Measurements from ENCODE around the gene P2RX6. TPM values are rescaled to one million over a fixed set of nuclear protein-coding genes. Genes with fewer than 3 reads are reported as not detected.
"Not testable (repeated sequence)": the region's sequence is repeated elsewhere in the genome, so short reads cannot be mapped to it uniquely, and the experiment has no call there.

The P2RX6 gene
- total and polyA plus RNA-seq, 7 experiments from 2014 or later = 0.15 to 1.7 (median 0.65) TPM; not detected in 1

DNA sequence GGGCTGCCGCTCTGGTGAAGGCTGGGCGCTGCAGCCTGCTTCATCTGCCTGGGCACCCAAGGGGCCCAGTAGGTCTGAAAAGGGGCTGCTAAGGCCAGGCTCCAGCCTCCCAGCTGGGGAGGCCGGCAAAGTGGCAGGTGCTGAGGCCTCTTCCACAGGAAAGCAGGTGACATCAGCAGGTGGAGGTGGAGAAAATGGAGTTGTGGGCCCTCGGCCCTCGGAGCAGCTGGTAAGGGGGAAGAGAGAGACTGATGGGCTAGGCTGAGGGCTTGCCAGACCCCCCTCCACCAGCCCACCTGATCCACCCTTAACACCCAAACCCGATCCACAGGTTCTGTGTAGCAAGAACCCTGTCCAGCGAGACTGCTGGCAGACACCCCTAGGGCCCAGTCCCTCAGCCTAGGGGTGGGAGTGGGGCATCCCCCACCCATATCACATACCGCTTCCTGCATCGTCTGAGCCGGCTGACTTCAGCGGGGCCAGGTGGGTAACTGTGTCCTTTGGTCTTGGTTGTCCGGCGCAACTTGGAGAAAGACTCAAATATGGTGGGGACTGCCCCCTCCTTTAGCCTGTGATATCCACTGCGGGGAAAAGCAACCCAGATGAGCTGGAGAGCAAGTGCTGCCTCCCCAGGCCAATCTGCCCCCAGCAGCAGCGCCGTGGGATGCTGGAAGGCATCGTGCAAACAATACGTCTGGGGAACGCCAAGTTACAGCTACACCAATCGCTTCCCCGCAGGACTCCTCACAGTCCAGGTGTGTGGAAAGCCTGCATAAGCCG, 14.6 kb upstream of the P2RX6 start:
- peak overlapping the region; percentile 79 for H3K4me3 ChIP-seq (ENCODE audit: low read length)
- peak overlapping the region; percentile 98 to 100 (median 99) for H3K27ac Mint-ChIP-seq
- H3K36me3 Mint-ChIP-seq = peaks cover 0 to 4% (median 4%) of the 10 kb centered on the region in 5 donors
- peak overlapping the region; percentile 94 for H3K27ac ChIP-seq (ENCODE audit: low read depth, low read length)
- H3K4me1 Mint-ChIP-seq = peaks cover 14 to 36% (median 20%) of the 10 kb centered on the region in 7 donors
- POLR2A ChIA-PET = interaction anchor here (0.9 to 4.6 kb wide), 5 partner anchors 10 to 629 kb away, joined by 3 to 59 read pairs (median 5); partner anchors contain the start of genes LZTR1 and YDJC
- H3K27me3 Mint-ChIP-seq = no peaks in the 10 kb centered on the region
- no peak for ATAC-seq
- peaks cover 0 to 4% (median 0%) of the 10 kb centered on the region in 11 donors for H3K9me3 Mint-ChIP-seq
- DNase-seq = no peak
- H3K4me3 Mint-ChIP-seq = peak overlapping the region; percentile 94 to 99 (median 96)
- H3K27me3 ChIP-seq (ENCODE audit: control insufficient read depth in 2 of 2, insufficient read depth in 2 of 2, low read length in 2 of 2) = no peaks in the 10 kb centered on the region
- CTCF ChIA-PET = interaction anchor here (1.0 kb wide), 1 partner anchor 41 kb away, joined by 3 read pairs; no protein-coding TSS in a partner anchor
- peaks cover 0 to 52% (median 3%) of the 10 kb centered on the region in 3 experiments for H3K36me3 ChIP-seq (ENCODE audit: control insufficient read depth in 2 of 3, insufficient read depth in 3 of 3, low read length in 3 of 3)
- peaks cover 24 to 26% of the 10 kb centered on the region in 2 donors for H3K4me1 ChIP-seq (ENCODE audit: control insufficient read depth in 2 of 2, insufficient read depth in 2 of 2, low read length in 2 of 2)
- intact Hi-C loops (cut with micrococcal nuclease) = loop anchor here (2.0 to 10.0 kb wide), 7 partner anchors 18 to 1878 kb away; partner anchors contain the start of genes DGCR2 (in 1 of the 2), HIRA (in 1 of the 2), LZTR1 (in 1 of the 2) and MRPL40 (in 1 of the 2)
- no peaks in the 10 kb centered on the region for H3K9me3 ChIP-seq (ENCODE audit: control insufficient read depth in 2 of 3, low read length in 3 of 3)

DNA sequence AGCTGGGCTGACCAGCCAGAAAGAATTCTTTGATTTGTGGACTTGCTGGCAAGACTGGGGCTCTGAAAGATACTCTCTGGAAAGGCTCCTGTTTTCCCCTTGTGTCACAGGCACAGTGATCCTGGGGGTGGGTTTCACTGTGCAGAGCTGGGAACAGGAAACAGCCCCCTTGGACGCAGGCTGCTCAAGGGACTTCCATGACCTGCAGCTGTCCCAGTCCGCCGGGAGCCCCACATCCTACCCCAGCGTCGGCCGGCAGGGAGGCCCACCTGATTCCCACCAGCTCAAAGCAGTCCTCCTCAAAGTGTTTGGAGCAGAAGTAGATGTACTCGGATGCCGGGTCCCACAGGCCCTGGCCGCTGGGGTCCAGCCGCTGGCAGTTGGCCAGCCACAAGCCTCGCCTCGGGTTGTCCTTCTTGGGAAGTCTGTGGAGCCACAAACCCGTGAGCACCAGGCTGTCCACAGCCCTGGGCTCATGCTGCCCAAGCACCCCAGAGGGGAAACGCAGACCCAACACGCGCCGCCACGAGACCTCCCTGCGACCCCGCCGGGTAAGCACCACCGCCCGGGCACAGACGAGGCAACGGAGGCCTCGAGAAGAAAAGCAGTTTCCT, 13.9 kb upstream of the P2RX6 start:
- intact Hi-C loops (cut with micrococcal nuclease) = loop anchor here (2.0 to 10.0 kb wide), 7 partner anchors 18 to 1879 kb away; partner anchors contain the start of genes DGCR2 (in 1 of the 2), HIRA (in 1 of the 2), LZTR1 (in 1 of the 2) and MRPL40 (in 1 of the 2)
- H3K9me3 ChIP-seq (ENCODE audit: control insufficient read depth in 2 of 3, low read length in 3 of 3) = no peaks in the 10 kb centered on the region
- ChIA-PET POLR2A (interaction anchor here (0.9 to 4.6 kb wide), 4 partner anchors 10 to 628 kb away, joined by 3 to 59 read pairs (median 12); partner anchors contain the start of genes LZTR1 and YDJC), CTCF (no interaction called here)
- Mint-ChIP-seq H3K4me3 (peak overlapping the region; percentile 94 to 99 (median 96)), H3K4me1 (peaks cover 14 to 36% (median 20%) of the 10 kb centered on the region in 7 donors), H3K9me3 (peaks cover 0 to 4% (median 0%) of the 10 kb centered on the region in 11 donors), H3K27me3 (no peaks in the 10 kb centered on the region), H3K27ac (peak overlapping the region; percentile 98 to 100 (median 99)), H3K36me3 (peaks cover 0 to 4% (median 4%) of the 10 kb centered on the region in 5 donors)
- ATAC-seq (no peak), DNase-seq (no peak)
- peaks cover 0 to 45% (median 3%) of the 10 kb centered on the region in 3 experiments for H3K36me3 ChIP-seq (ENCODE audit: control insufficient read depth in 2 of 3, insufficient read depth in 3 of 3, low read length in 3 of 3)
- H3K27me3 ChIP-seq (ENCODE audit: control insufficient read depth in 2 of 2, insufficient read depth in 2 of 2, low read length in 2 of 2) = no peaks in the 10 kb centered on the region
- H3K4me3 ChIP-seq (ENCODE audit: low read length) = peak overlapping the region; percentile 79
- peak overlapping the region; percentile 94 for H3K27ac ChIP-seq (ENCODE audit: low read depth, low read length)
- H3K4me1 ChIP-seq (ENCODE audit: control insufficient read depth in 2 of 2, insufficient read depth in 2 of 2, low read length in 2 of 2) = peaks cover 24 to 26% of the 10 kb centered on the region in 2 donors

DNA sequence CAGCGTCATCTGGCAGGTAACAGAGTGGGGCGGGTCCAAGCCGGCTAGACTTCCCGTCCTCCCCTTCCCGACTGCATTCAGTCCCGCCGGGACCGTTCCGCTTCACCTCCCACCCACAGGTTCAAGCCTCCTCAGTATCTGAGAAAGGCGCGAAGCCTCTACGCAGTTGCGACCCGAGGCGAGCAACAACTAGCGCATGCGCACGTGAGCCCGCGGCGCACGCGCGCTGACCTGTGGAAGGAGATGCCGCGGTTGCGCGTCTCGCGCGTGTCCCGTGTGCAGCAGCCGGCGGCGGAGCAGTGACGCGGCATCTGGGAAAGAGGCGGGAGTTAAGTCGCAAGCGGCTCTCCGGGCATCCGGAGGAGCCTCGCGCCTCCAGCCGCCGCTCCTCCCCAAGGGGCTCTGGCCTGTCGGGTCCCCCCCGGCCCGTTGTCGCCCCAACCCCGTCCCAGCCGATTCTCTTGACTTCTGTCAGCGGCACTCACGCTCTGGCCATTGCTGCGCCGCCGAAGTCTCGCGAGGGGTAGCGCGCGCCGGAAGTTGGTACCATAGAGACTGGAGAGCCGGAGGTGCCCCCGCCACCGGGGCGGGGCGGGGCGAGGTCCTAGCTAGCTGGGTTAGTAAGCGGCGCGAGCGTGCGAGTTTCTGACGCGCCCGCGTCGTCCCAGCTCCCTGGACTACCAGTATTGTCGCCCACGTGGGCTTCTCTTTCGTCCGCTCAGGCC, 13.2 kb upstream of the P2RX6 start, which contains the start of gene THAP7:
Gene THAP7 (minus strand): TSS at position 518 of the 725 bp plus-strand sequence. CDS start 207 bp downstream, at position 311.
- DNase-seq (peak; percentile 94 to 98 (median 98)), ATAC-seq (peak; percentile 95)
- Histone ChIP-seq H3K4me3 (ENCODE audit: low read length) (peak within 1 kb of the TSS; percentile 79), H3K27ac (ENCODE audit: low read depth, low read length) (peak within 1 kb of the TSS; percentile 94), H3K4me1 (ENCODE audit: control insufficient read depth in 2 of 2, insufficient read depth in 2 of 2, low read length in 2 of 2) (peaks cover 24 to 26% of the 10 kb centered on the region in 2 donors), H3K36me3 (ENCODE audit: control insufficient read depth in 2 of 3, insufficient read depth in 3 of 3, low read length in 3 of 3) (peaks cover 0 to 38% (median 3%) of the 10 kb centered on the region in 3 experiments), H3K27me3 (ENCODE audit: control insufficient read depth in 2 of 2, insufficient read depth in 2 of 2, low read length in 2 of 2) (no peaks in the 10 kb centered on the region), H3K9me3 (ENCODE audit: control insufficient read depth in 2 of 3, low read length in 3 of 3) (no peaks in the 10 kb centered on the region)
- Mint-ChIP-seq H3K27me3 (no peaks in the 10 kb centered on the region), H3K9me3 (peaks cover 0 to 4% (median 0%) of the 10 kb centered on the region in 11 donors), H3K4me1 (peaks cover 14 to 36% (median 20%) of the 10 kb centered on the region in 7 donors), H3K36me3 (peaks cover 0 to 4% (median 4%) of the 10 kb centered on the region in 5 donors), H3K4me3 (peak within 1 kb of the TSS; percentile 94 to 99 (median 96)), H3K27ac (peak within 1 kb of the TSS; percentile 98 to 100 (median 99))
- ChIA-PET POLR2A (interaction anchor here (0.9 to 4.6 kb wide), 5 partner anchors 11 to 628 kb away, joined by 3 to 59 read pairs (median 3); partner anchors contain the start of genes LZTR1 and YDJC), CTCF (interaction anchor here (1.3 kb wide), 1 partner anchor 19 kb away, joined by 3 read pairs; no protein-coding TSS in a partner anchor)
- intact Hi-C loops (cut with micrococcal nuclease) = loop anchor here (1.0 to 10.0 kb wide), 13 partner anchors 13 to 1879 kb away; partner anchors contain the start of genes CRKL (in 2 of the 2), LZTR1 (in 2 of the 2), PI4KA (in 2 of the 2) and SNAP29 (in 2 of the 2)

DNA sequence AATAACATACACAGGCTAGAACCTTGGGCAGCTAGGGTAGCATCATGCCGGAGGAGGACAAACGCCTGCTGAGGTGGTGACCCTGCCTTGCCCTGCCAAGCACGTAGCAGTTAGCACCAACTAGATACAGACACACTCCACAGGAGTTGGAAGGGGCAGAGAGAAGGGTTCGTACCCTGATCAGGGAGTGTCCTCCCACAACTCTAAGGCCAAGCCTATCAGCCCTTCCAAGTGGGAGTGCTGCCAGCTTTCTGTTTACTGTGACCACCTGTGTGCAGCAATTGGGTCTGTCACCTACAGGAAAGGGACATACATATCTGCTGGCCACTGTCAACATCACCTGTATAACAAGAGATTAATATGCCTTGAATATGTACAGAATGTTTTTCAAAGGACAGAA, 11.2 kb upstream of the P2RX6 start:
- H3K36me3 Mint-ChIP-seq = peaks cover 0 to 4% (median 4%) of the 10 kb centered on the region in 5 donors
- Histone ChIP-seq H3K27ac (ENCODE audit: low read depth, low read length) (peak overlapping the region; percentile 94), H3K27me3 (ENCODE audit: control insufficient read depth in 2 of 2, insufficient read depth in 2 of 2, low read length in 2 of 2) (no peaks in the 10 kb centered on the region), H3K36me3 (ENCODE audit: control insufficient read depth in 2 of 3, insufficient read depth in 3 of 3, low read length in 3 of 3) (peaks cover 0 to 18% (median 3%) of the 10 kb centered on the region in 3 experiments), H3K4me3 (ENCODE audit: low read length) (no peak overlapping the region), H3K9me3 (ENCODE audit: control insufficient read depth in 2 of 3, low read length in 3 of 3) (no peaks in the 10 kb centered on the region), H3K4me1 (ENCODE audit: control insufficient read depth in 2 of 2, insufficient read depth in 2 of 2, low read length in 2 of 2) (peaks cover 24 to 26% of the 10 kb centered on the region in 2 donors)
- H3K4me1 Mint-ChIP-seq = peaks cover 13 to 35% (median 18%) of the 10 kb centered on the region in 7 donors
- peak overlapping the region in 6 of 9 donors; percentile 98 to 100 (median 99) for H3K27ac Mint-ChIP-seq
- ChIA-PET CTCF (interaction anchor here (1.1 kb wide), 1 partner anchor 210 kb away, joined by 5 read pairs; no protein-coding TSS in a partner anchor), POLR2A (interaction anchor here (1.3 to 4.6 kb wide), 3 partner anchors 13 to 32 kb away, joined by 4 to 59 read pairs (median 21); partner anchors contain the start of gene LZTR1)
- H3K4me3 Mint-ChIP-seq = peak overlapping the region in 6 of 10 donors; percentile 13 to 98 (median 95)
- peaks cover 0 to 4% (median 0%) of the 10 kb centered on the region in 11 donors for H3K9me3 Mint-ChIP-seq
- intact Hi-C loops (cut with micrococcal nuclease) = loop anchor here (2.0 to 10.0 kb wide), 6 partner anchors 41 to 1881 kb away; partner anchors contain the start of genes DGCR2 (in 1 of the 2), HIRA (in 1 of the 2), MRPL40 (in 1 of the 2) and PI4KA (in 1 of the 2)
- H3K27me3 Mint-ChIP-seq = peaks cover 0 to 5% (median 0%) of the 10 kb centered on the region in 5 donors
- DNase-seq = no peak
- ATAC-seq = no peak

DNA sequence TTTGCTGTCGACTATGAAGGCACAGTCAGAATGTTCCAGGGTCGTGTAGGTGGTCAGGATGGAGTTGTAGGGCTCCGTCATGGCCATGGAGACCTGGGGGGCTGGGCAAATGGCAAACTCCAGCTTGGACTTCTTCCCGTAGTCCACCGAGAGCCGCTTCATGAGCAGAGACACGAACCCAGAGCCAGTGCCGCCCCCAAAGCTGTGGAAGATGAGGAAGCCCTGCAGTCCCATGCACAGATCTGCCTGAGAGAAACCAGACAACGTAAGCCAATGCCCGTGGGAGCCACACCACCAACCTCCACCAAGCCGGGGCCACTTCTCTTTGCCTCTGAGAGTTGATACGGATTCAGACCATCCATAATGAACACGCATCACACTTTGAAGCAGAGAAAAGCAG, 5.8 kb upstream of the P2RX6 start:
- intact Hi-C loops (cut with micrococcal nuclease) = loop anchor here in 1 of 2 donors (10.0 kb wide), 1 partner anchor 1574 kb away; the partner anchor contains the start of genes HIRA and MRPL40
- H3K36me3 ChIP-seq (ENCODE audit: control insufficient read depth in 2 of 3, insufficient read depth in 3 of 3, low read length in 3 of 3); H3K36me3 Mint-ChIP-seq; H3K9me3 ChIP-seq (ENCODE audit: control insufficient read depth in 2 of 3, low read length in 3 of 3); H3K27ac Mint-ChIP-seq; DNase-seq; H3K27me3 ChIP-seq (ENCODE audit: control insufficient read depth in 2 of 2, insufficient read depth in 2 of 2, low read length in 2 of 2); POLR2A ChIA-PET; H3K4me3 Mint-ChIP-seq; H3K4me3 ChIP-seq (ENCODE audit: low read length); H3K27ac ChIP-seq (ENCODE audit: low read depth, low read length); ATAC-seq; H3K4me1 ChIP-seq (ENCODE audit: control insufficient read depth in 2 of 2, insufficient read depth in 2 of 2, low read length in 2 of 2); CTCF ChIA-PET; H3K9me3 Mint-ChIP-seq: not testable (repeated sequence)
- H3K4me1 Mint-ChIP-seq = peaks cover 3 to 13% (median 9%) of the 10 kb centered on the region in 7 donors
- peaks cover 0 to 11% (median 0%) of the 10 kb centered on the region in 5 donors for H3K27me3 Mint-ChIP-seq
